ENCODE results near the gene INPP4B. TPM values are rescaled to one million over a fixed set of nuclear protein-coding genes. Genes with fewer than 3 reads are reported as not detected.

INPP4B gene
- total and polyA plus RNA-seq, 2 experiments from 2014 or later, result 20.3 to 27.5 TPM

- H3K36me3 ChIP-seq (ENCODE audit: low read depth), result no peaks in the 10 kb centered on the region
- no peak overlapping the region for H3K9ac ChIP-seq
- no peak overlapping the region for H3K4me2 ChIP-seq (ENCODE audit: unreplicated experiment)
- H3K4me1 ChIP-seq (ENCODE audit: insufficient read depth), result no peaks in the 10 kb centered on the region
- no peak overlapping the region for H3K4me3 ChIP-seq
- WGBS, 2 experiments (ENCODE audit: low coverage in 1 of 2, low lambda C conversion rate in 2 of 2, missing lambda C conversion rate in 2 of 2), result 88 to 93% methylated on average over 5 of the region's 5 CpGs
- H2AFZ ChIP-seq, result no peak overlapping the region
- DNase-seq, result no peak
- H3K79me2 ChIP-seq (ENCODE audit: insufficient read depth), result no peaks in the 10 kb centered on the region
- no peaks in the 10 kb centered on the region for H3K9me2 ChIP-seq (ENCODE audit: insufficient read depth)
- 0 out of 2 replicates have a peak, but pooled peaks cover 5% of the 10 kb centered on the region for H3F3A ChIP-seq (ENCODE audit: insufficient read depth)
- no peaks in the 10 kb centered on the region for H4K20me1 ChIP-seq (ENCODE audit: insufficient read depth)
- H3K27me3 ChIP-seq (replicated peaks; ENCODE audit: insufficient read depth), result no peaks in the 10 kb centered on the region
- TF ChIP-seq EZH2 (IDR thresholded peaks at IDR 0.05; ENCODE audit: insufficient read depth, poor library complexity, severe bottlenecking), result no peak
- TF ChIP-seq EZH2phosphoT487 (IDR thresholded peaks at IDR 0.05; ENCODE audit: insufficient read depth, low read depth), result no peak
- no peak overlapping the region for H3K27ac ChIP-seq
- in situ Hi-C loops (cut with MboI), result no loop called here
- no peaks in the 10 kb centered on the region for H3K9me3 ChIP-seq (ENCODE audit: low read depth)
Observed at GRCh38 chr4:142291299-142292050, 554.6 kb downstream of the INPP4B start.

- H3K9me3 ChIP-seq (ENCODE audit: low read depth), result no peaks in the 10 kb centered on the region
- no peaks in the 10 kb centered on the region for H4K20me1 ChIP-seq (ENCODE audit: insufficient read depth)
- 94 to 95% methylated on average over 8 of the region's 8 CpGs for WGBS, 2 experiments (ENCODE audit: low coverage in 1 of 2, low lambda C conversion rate in 2 of 2, missing lambda C conversion rate in 2 of 2)
- H3K79me2 ChIP-seq (ENCODE audit: insufficient read depth), result no peaks in the 10 kb centered on the region
- no peaks in the 10 kb centered on the region for H3K9me2 ChIP-seq (ENCODE audit: insufficient read depth)
- H3F3A ChIP-seq (ENCODE audit: insufficient read depth), result no peaks in the 10 kb centered on the region
- H3K36me3 ChIP-seq (ENCODE audit: low read depth), result no peaks in the 10 kb centered on the region
- no peak overlapping the region for H3K9ac ChIP-seq
- H3K27ac ChIP-seq, result no peak overlapping the region
- TF ChIP-seq EZH2 (IDR thresholded peaks at IDR 0.05; ENCODE audit: insufficient read depth, poor library complexity, severe bottlenecking), result no peak
- no peak overlapping the region for H2AFZ ChIP-seq
- in situ Hi-C loops (cut with MboI), result no loop called here
- H3K4me2 ChIP-seq (ENCODE audit: unreplicated experiment), result no peak overlapping the region
- DNase-seq, result no peak
- no peak overlapping the region for H3K4me3 ChIP-seq
- H3K27me3 ChIP-seq (replicated peaks; ENCODE audit: insufficient read depth), result no peaks in the 10 kb centered on the region
- no peaks in the 10 kb centered on the region for H3K4me1 ChIP-seq (ENCODE audit: insufficient read depth)
Observed at GRCh38 chr4:142287371-142287770, 558.7 kb downstream of the INPP4B start.

GRCh38 chr4:142285222-142285583 lies 560.9 kb downstream of the INPP4B start:
- no peak for DNase-seq

GRCh38 chr4:142284402-142285221 lies 561.5 kb downstream of the INPP4B start:
- Histone ChIP-seq H2AFZ (no peak overlapping the region), H3K4me1 (ENCODE audit: insufficient read depth) (peaks cover 6% of the 10 kb centered on the region; the same call in 1 of the 2 replicates), H3K9ac (no peak overlapping the region), H3K9me2 (ENCODE audit: insufficient read depth) (no peaks in the 10 kb centered on the region), H4K20me1 (ENCODE audit: insufficient read depth) (no peaks in the 10 kb centered on the region), H3K79me2 (ENCODE audit: insufficient read depth) (peaks cover 5% of the 10 kb centered on the region; the same call in 1 of the 2 replicates), H3F3A (ENCODE audit: insufficient read depth) (no peaks in the 10 kb centered on the region), H3K4me3 (no peak overlapping the region), H3K27me3 (replicated peaks; ENCODE audit: insufficient read depth) (no peaks in the 10 kb centered on the region), H3K4me2 (ENCODE audit: unreplicated experiment) (no peak overlapping the region), H3K9me3 (ENCODE audit: low read depth) (no peaks in the 10 kb centered on the region), H3K36me3 (ENCODE audit: low read depth) (no peaks in the 10 kb centered on the region), H3K27ac (no peak overlapping the region)
- no peak for TF ChIP-seq EZH2 (IDR thresholded peaks at IDR 0.05; ENCODE audit: insufficient read depth, poor library complexity, severe bottlenecking)
- TF ChIP-seq EZH2phosphoT487 (IDR thresholded peaks at IDR 0.05; ENCODE audit: insufficient read depth, low read depth), result no peak
- 98% methylated on average over 9 of the region's 9 CpGs for WGBS, 2 experiments (ENCODE audit: low coverage in 1 of 2, low lambda C conversion rate in 2 of 2, missing lambda C conversion rate in 2 of 2)
- no peak for DNase-seq
- in situ Hi-C loops (cut with MboI), result no loop called here

More at GRCh38 chr4:142285222-142285583, 560.9 kb downstream of the INPP4B start:
- no peak overlapping the region for H3K9ac ChIP-seq
- in situ Hi-C loops (cut with MboI), result no loop called here
- H3K9me2 ChIP-seq (ENCODE audit: insufficient read depth), result no peaks in the 10 kb centered on the region
- no peak overlapping the region for H3K4me2 ChIP-seq (ENCODE audit: unreplicated experiment)
- H3K79me2 ChIP-seq (ENCODE audit: insufficient read depth), result peaks cover 5% of the 10 kb centered on the region; the same call in 1 of the 2 replicates
- H3K27ac ChIP-seq, result no peak overlapping the region
- no peak overlapping the region for H3K4me3 ChIP-seq
- H2AFZ ChIP-seq, result no peak overlapping the region
- no peak for TF ChIP-seq EZH2 (IDR thresholded peaks at IDR 0.05; ENCODE audit: insufficient read depth, poor library complexity, severe bottlenecking)
- TF ChIP-seq EZH2phosphoT487 (IDR thresholded peaks at IDR 0.05; ENCODE audit: insufficient read depth, low read depth), result no peak
- H3K9me3 ChIP-seq (ENCODE audit: low read depth), result no peaks in the 10 kb centered on the region
- H3K27me3 ChIP-seq (replicated peaks; ENCODE audit: insufficient read depth), result no peaks in the 10 kb centered on the region
- H3K36me3 ChIP-seq (ENCODE audit: low read depth), result no peaks in the 10 kb centered on the region
- H4K20me1 ChIP-seq (ENCODE audit: insufficient read depth), result no peaks in the 10 kb centered on the region
- peaks cover 6% of the 10 kb centered on the region; the same call in 1 of the 2 replicates for H3K4me1 ChIP-seq (ENCODE audit: insufficient read depth)
- no peaks in the 10 kb centered on the region for H3F3A ChIP-seq (ENCODE audit: insufficient read depth)

Measured in GM23248 (cell line).